Stimulated activated CD8-positive, alpha-beta memory T cell treated with anti-CD3 and anti-CD28 coated beads, Interleukin-7, amount 100 ng/mL, for 48 hours (primary cell): Measurements from ENCODE around the gene ARRB1.

Source experiments
- DNase-seq, 2 donors: peaks; one replicate each; pipeline ENCODE4 v3.0.0-alpha.2; 2020; ENCODE audit warnings: low read depth in 1 of 2; ENCODE audit errors: extremely low read depth in 1 of 2

ARRB1 gene

GRCh38 chr11:75303544-75304224 is 47.8 kb downstream of the ARRB1 start:
- DNase-seq: no peak

GRCh38 chr11:75302371-75302770 is 49.1 kb downstream of the ARRB1 start:
- DNase-seq: no peak

- no peak for DNase-seq
Observed at GRCh38 chr11:75301601-75302345, 49.7 kb downstream of the ARRB1 start.

- no peak for DNase-seq
Observed at GRCh38 chr11:75301131-75301530, 50.3 kb downstream of the ARRB1 start.

- no peak for DNase-seq
Observed at GRCh38 chr11:75298976-75299260, 52.5 kb downstream of the ARRB1 start.

- DNase-seq: no peak
Observed at GRCh38 chr11:75298191-75298975, 53.1 kb downstream of the ARRB1 start.

GRCh38 chr11:75293903-75294302 is 57.6 kb downstream of the ARRB1 start:
- no peak for DNase-seq

- DNase-seq: no peak
Observed at GRCh38 chr11:75292943-75293342, 58.5 kb downstream of the ARRB1 start.

GRCh38 chr11:75291741-75292140 is 59.7 kb downstream of the ARRB1 start:
- no peak for DNase-seq

GRCh38 chr11:75289919-75290318 is 61.5 kb downstream of the ARRB1 start:
- DNase-seq: no peak

- no peak for DNase-seq
Observed at GRCh38 chr11:75289511-75289760, 62.0 kb downstream of the ARRB1 start.

- no peak for DNase-seq
Observed at GRCh38 chr11:75287579-75287978, 63.9 kb downstream of the ARRB1 start.

GRCh38 chr11:75286826-75287465 is 64.5 kb downstream of the ARRB1 start:
- no peak for DNase-seq

- no peak for DNase-seq
Observed at GRCh38 chr11:75285776-75286360, 65.6 kb downstream of the ARRB1 start.

GRCh38 chr11:75283391-75283931 is 68.0 kb downstream of the ARRB1 start:
- DNase-seq: no peak

- no peak for DNase-seq
Observed at GRCh38 chr11:75281469-75282095, 69.9 kb downstream of the ARRB1 start.

GRCh38 chr11:75280770-75281468 is 70.5 kb downstream of the ARRB1 start:
- DNase-seq: no peak

- DNase-seq: peak; percentile 20 to 41
Observed at GRCh38 chr11:75280227-75280701, 71.2 kb downstream of the ARRB1 start.

GRCh38 chr11:75279273-75279672 is 72.2 kb downstream of the ARRB1 start:
- DNase-seq: no peak
